GM10847 (cell line): Measurements from ENCODE around the gene AMDHD2.

Source experiments
- POLR2A ChIP-seq: IDR thresholded peaks from 2 replicates; pipeline ENCODE4 v1.6.1; 2011; ENCODE audit not compliant: insufficient read length; ENCODE audit errors: extremely low read depth

The AMDHD2 gene

DNA sequence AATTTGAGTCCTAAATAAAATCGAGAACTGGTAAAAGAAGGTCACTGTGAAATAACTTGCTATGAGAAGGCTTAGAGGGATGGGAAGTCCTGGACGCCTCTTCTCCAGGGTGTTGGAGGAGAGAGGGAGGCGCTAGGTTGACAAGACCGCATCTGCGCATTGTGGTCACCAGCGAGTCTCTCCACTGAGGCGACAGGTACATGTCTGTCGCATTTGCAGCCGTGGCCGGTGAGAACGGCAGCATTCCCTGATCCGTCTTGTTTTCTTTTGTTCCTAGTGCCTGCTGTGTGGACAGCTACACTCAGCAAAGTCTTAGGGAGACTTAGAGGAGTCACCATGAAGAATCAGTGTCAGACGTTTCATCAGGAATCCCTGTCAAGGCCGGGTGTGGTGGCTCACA lies 14.5 kb upstream of the AMDHD2 start:
- TF ChIP-seq POLR2A, result no peak

GRCh38 chr16:2507052-2507659 lies 13.0 kb upstream of the AMDHD2 start:
- TF ChIP-seq POLR2A, result no peak

DNA sequence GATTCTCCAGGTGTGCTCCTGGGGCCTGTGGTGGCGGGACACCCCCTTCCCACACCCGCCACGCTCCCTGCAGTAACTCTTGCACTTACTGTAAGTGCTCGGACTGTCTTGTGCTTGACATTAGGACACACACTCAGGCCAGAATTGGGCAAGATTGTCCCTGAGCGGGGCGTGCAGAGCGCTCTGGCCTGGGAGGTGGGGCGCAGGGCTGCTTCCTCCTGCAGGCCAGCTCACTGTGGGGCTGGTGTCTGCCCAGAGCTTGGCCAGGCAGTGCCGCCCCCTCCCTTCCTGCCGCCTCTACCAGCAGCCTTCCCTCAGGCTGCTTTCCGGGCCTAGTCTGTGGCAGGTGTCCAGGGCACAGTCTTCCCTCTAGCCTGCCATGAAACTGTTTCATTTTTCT lies 12.5 kb upstream of the AMDHD2 start:
- TF ChIP-seq POLR2A, result no peak

DNA sequence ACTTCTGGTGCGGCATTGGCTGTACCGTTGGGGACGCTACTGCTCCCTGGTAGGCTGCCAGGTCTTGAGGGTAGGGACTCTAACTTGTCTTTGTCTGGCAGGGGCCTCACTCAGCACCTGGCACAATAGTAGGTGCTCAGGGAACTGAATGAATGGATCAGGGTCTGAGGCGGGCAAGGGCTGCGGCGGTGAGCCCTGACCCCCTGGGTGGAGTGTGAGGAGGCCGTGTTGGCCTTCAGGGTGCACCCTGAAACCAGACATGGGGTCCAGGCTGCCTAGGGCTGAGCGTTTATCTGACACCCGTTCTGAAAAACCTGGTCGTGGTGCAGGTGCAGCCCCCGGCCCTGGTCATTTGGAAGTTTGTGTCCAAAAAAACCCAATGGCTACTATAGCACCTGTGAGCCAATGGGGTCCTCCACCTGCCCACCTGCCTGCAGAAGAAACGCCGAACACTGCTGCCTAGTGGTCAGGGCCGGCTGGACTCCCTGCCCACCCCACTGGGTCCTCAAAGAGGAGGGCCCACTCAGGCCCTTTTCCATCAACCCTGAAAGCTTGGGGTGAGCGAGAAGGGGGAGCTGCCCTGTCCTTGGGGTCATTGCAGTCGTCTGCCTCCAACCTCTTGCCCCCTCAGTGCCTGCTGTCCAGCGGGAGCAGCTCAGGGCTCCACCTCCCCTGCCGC lies 11.3 kb upstream of the AMDHD2 start:
- no peak for TF ChIP-seq POLR2A

DNA sequence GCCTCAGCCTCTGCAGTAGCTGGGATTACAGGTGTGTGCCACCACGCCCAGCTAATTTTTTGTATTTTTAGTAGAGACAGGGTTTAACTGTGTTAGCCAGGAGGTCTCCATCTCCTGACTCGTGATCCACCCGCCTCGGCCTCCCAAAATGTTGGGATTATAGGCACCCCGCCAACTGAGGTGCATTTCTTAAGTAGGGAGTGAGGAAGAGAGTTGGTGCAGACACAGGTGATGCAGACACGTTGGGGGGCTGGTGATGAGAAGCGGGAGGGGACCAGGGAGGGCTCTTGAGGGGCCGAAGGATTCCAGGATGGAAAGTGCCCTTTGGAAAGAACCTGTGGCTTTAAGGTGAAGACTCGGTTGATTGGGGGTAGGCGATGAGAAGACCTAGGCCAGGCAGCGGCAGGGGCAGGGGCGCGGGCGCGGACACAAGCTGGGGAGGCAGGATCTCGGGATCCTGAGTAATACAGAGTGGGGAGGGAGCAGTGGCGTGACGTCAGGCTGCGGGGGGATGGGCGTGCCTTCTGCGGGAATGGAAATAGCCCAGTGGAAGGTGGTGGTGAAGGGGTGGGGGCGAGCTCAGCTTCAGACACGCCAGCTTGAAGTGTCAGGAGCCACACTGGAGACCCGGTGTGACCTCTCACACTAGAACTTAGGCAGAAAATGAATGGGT lies 8.9 kb upstream of the AMDHD2 start:
- TF ChIP-seq POLR2A, result no peak

GRCh38 chr16:2511996-2512734 lies 8.0 kb upstream of the AMDHD2 start:
- no peak for TF ChIP-seq POLR2A

- TF ChIP-seq POLR2A, result no peak
Observed at GRCh38 chr16:2512735-2513404, 7.3 kb upstream of the AMDHD2 start.

DNA sequence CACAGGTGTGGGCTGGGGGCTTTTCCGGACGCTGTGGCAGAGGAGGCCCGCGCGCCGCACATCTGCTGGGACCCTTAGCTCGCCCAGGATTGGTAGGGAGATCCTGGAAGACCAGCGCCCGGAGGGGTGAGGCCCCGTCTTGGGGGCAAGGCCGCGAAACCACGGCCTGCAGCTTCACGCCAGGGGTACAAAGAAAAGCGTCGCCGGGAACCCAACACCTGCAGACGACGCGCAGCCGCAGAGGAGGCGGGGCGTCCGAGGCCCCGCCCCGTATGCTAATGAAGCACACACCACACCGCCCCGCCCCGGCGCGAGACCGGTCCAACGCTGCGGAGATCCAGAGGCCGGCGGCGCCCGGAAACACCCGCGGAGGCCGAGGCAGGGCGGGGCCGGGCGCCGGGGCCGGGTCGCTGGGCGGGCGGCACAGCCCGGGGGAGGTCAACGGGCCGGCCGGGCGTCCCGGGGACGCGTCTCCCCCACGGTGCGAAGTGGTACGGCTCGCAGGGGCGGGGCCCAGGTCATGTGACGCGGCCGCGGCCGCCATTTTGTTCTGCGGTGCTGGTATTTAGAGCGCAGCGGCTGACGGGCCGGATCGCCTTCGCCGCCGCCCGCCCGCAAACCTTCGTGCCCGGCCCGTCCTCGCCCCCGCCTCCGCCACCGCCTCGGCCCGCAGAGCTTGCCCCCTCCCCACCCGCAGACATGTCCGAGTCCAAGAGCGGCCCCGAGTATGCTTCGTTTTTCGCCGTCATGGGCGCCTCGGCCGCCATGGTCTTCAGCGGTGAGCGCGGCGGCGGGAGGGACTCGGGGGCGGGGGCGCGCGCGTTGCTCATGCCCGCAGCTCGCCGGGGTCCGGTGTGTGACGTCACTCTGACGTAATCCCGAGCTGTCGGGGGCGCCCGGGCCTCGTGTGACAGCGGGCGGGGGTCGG lies 6.5 kb upstream of the AMDHD2 start, which contains the start of gene ATP6V0C:
ATP6V0C (plus strand) TSS at position 548 of the 928 bp plus-strand sequence; CDS start at position 700, 152 bp downstream.
- peak; percentile 90 for TF ChIP-seq POLR2A

DNA sequence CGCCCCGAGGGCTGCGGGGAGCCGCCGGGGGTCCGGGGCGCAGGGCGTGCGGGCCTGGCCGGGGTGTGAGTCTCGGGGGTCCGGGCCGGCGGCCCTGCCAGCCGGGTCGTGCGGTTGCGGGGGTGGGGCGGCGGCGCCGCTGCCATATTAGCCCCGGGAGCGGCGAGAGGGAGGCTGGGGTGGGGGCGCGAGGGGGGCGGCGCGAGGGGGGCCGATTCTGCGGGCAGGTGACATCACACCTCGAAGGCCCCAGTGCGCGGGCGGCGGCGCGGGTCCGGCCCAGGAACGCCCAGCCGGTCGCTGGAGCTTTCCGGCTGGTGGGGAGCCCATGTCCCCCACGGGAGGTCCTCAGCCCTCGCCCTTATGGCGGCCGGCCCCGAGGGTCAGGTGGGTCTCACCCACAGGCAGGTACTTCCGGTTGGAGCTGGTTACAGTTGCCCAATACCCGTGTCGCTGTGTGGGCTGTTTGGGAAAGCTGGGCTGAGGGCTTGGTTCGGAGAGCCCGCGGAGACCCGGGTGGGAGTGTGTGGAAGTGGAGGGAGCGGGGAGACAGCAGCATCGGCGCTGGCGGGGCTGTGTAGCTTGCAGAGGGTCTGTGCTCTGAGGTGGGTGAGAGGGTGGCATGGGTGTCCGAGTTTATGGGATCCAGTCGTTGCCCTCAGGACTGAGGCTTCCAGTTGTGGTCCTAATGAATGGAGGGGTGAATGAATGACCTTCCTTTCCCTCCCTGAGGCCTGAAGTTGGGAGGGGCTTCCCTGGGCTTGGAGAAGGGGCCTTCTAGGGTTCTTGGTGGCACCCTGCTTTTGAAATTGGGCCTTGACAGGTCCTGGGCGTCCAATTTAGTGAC lies 5.6 kb upstream of the AMDHD2 start:
- TF ChIP-seq POLR2A, result no peak

DNA sequence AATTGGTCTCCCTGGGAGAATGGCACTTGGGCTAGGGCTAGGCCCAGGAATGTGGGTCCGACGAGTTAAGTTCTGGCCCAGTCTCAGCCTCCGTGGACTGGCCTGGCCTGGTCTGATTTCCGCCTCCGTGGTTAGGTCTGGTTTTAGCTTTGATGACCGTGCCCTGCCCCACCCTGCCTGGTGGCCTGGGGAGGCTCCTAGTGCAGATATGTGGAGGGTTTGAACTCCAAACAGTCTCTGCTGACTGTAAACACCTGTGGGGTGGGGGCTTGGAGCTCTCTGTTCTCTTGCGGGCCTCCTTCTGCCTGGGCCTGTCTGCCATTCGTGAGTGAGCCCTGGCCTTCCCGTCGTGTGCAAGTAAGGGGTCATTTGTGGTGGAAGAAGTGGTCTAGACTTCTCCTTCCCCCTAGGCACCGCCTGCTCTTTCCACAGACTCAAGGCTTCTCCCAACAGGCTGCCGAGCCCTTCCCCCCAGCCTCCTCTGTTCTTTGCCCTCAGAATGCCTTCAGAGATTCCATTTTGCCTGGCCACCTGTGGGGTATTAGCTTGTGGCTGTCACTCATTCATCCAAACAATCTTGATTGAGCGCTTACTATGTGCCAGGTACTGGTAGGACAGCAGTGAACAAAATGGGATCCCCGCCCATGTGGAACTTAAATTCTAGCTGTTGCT lies 4.9 kb upstream of the AMDHD2 start:
- no peak for TF ChIP-seq POLR2A

- TF ChIP-seq POLR2A, result no peak
Observed at GRCh38 chr16:2516391-2517240, 3.6 kb upstream of the AMDHD2 start.

- no peak for TF ChIP-seq POLR2A
Observed at GRCh38 chr16:2517954-2518605, 2.1 kb upstream of the AMDHD2 start.
